ENCODE results near the gene SP1.
"Not testable (repeated sequence)": the region's sequence is repeated elsewhere in the genome, so short reads cannot be mapped to it uniquely, and the experiment has no call there.

The SP1 gene

DNA sequence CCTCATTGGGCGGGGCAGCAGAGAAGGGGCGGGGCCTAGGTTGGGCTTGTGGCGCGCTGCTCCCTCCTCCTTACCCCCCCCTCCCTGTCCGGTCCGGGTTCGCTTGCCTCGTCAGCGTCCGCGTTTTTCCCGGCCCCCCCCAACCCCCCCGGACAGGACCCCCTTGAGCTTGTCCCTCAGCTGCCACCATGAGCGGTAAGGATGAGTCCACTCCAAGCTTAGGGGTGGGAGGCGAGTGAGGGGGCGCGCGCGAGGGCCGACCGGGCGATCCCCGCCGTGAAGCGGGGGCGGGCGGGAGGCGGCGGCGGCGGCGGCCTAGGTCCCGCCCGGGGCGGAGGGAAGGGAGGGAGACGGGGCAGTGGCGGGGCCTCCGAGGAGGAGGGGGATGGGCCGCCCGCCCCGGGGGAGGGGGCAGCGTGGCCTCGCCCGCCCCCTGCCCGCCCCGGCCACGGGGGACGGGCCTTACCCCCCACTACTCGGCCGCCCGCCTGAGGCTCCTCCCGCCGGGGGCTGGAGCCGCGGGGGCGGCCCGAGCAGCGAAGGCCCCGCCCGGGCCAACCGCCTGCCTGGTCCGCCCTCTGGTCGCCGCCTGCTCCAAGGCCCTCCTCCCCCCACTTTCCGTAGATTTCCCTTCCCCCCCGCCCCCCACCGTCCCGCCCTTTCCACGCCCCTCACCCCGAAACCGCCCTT, at the start of gene SP1:
TSS of gene SP1 (plus strand) at position 73 of the 690 bp plus-strand sequence. CDS start at position 189, 116 bp downstream.
- no peak for TF ChIP-seq CTCF (IDR thresholded peaks at IDR 0.05; ENCODE audit: low read depth, low read length)
- peak within 1 kb of the TSS; percentile 51 to 60 for H3K4me3 ChIP-seq (replicated peaks in 1 of 2; ENCODE audit: low read depth in 2 of 2, low read length in 2 of 2)
- DNase-seq (ENCODE audit: low read depth in 2 of 2), result peak; percentile 92 to 98

DNA sequence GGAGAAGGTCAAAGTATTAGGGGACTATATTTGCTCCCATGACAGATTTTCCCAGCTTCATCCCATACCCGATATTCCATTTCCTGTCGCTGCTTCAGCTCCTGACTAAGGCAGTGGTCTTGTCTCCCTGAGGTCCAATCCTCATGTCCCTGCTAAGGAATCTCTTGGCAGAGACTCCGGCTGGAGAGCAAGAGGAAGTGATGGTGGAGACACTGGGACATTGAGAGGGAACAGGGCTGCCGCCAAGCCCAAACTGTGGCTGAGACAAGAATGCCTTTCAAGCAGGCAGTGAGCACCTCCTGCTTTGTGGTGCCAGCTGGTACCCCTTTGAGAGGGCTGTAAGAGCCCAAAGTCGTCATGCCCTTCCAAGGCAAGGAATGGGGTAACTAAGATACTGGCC, 49.3 kb upstream of the SP1 start:
- no peak for DNase-seq (ENCODE audit: low read depth in 2 of 2)
- no peak overlapping the region for H3K4me3 ChIP-seq (replicated peaks in 1 of 2; ENCODE audit: low read depth in 2 of 2, low read length in 2 of 2)
- no peak for TF ChIP-seq CTCF (IDR thresholded peaks at IDR 0.05; ENCODE audit: low read depth, low read length)

- not testable (repeated sequence) for DNase-seq (ENCODE audit: low read depth in 2 of 2); H3K4me3 ChIP-seq (replicated peaks in 1 of 2; ENCODE audit: low read depth in 2 of 2, low read length in 2 of 2)
Observed at GRCh38 chr12:53332339-53332738, 47.6 kb upstream of the SP1 start.

DNA sequence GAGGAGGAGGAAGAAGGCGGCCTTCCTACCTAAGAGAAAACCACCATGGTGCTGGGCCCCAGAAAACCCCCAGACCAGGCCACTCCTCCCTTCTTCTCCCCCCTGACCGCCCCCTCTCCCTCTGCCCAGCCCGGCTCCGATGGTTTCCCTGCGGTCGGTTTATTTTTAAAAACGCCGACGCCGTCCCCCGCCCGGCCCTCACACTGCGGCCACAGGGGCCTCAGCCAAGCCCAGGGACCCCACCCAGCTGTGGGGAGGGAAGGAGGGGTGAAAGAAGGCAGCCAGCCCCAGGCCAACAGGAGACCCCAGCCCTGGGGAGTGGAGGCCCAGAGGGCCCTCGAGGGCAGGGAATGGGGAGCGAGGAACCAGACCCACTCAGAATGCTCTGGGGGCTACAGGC, 47.2 kb upstream of the SP1 start:
- no peak for DNase-seq (ENCODE audit: low read depth in 2 of 2)
- TF ChIP-seq CTCF (IDR thresholded peaks at IDR 0.05; ENCODE audit: low read depth, low read length), result no peak
- H3K4me3 ChIP-seq (replicated peaks in 1 of 2; ENCODE audit: low read depth in 2 of 2, low read length in 2 of 2), result no peak overlapping the region

- no peak for TF ChIP-seq CTCF (IDR thresholded peaks at IDR 0.05; ENCODE audit: low read depth, low read length)
- H3K4me3 ChIP-seq (replicated peaks in 1 of 2; ENCODE audit: low read depth in 2 of 2, low read length in 2 of 2), result no peak overlapping the region
- no peak for DNase-seq (ENCODE audit: low read depth in 2 of 2)
Observed at GRCh38 chr12:53333289-53333688, 46.7 kb upstream of the SP1 start.

GRCh38 chr12:53333845-53334244, 46.1 kb upstream of the SP1 start:
- no peak overlapping the region for H3K4me3 ChIP-seq (replicated peaks in 1 of 2; ENCODE audit: low read depth in 2 of 2, low read length in 2 of 2)
- no peak for TF ChIP-seq CTCF (IDR thresholded peaks at IDR 0.05; ENCODE audit: low read depth, low read length)
- DNase-seq (ENCODE audit: low read depth in 2 of 2), result no peak

DNA sequence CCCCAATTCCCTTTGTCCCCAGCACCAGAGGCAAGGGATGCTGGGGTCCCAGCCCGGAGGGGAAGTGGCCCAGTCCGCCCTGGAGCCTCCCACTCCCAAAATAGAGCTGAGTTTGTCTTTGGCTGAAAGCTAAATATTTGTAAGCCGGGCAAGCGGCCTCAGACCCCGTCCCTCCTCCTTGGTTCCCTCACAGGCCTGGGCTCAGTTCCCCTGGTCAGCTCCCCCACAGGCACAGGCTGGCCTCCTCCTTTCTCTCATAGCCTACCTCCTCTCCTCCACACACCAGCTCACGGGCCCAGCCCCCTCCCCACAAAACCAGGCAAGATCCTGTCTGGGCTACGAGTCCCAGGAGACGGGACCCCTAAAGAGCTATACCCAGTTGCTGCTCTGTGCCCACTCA, 45.2 kb upstream of the SP1 start:
- no peak for TF ChIP-seq CTCF (IDR thresholded peaks at IDR 0.05; ENCODE audit: low read depth, low read length)

More for the DNA sequence above, 45.2 kb upstream of the SP1 start:
- no peak overlapping the region for H3K4me3 ChIP-seq (replicated peaks in 1 of 2; ENCODE audit: low read depth in 2 of 2, low read length in 2 of 2)
- DNase-seq (ENCODE audit: low read depth in 2 of 2), result no peak

Measured in cardiac fibroblast (primary cell).